Gastroesophageal sphincter (tissue), 4 donors: ENCODE results near the gene THEMIS. TPM values are rescaled to one million over a fixed set of nuclear protein-coding genes. Genes with fewer than 3 reads are reported as not detected.

ENCODE experiments used
- ATAC-seq: fragments of 150-250 bp; one replicate; pipeline ENCODE4 v1.9.1; 2016; ENCODE audit warnings: mild to moderate bottlenecking, moderate library complexity
- H3K27ac ChIP-seq, 4 donors: fragments of 200-600 bp; sonication (generic) in 3 of 4; 1 replicate in 3 of 4; 2 replicates in 1 of 4; pipeline ENCODE4 v1.5.1; 2016 to 2019
- H3K27me3 ChIP-seq: fragments of 200-600 bp; sonication (generic); one replicate; pipeline ENCODE4 v1.5.1; 2019
- H3K36me3 ChIP-seq, 2 donors: fragments of 200-600 bp; sonication (generic); one replicate each; pipeline ENCODE4 v1.5.1; 2019; ENCODE audit warnings: control low read depth in 1 of 2
- H3K4me1 ChIP-seq, 3 donors: fragments of 200-600 bp; sonication (generic); 1 replicate in 2 of 3; 2 replicates in 1 of 3; pipeline ENCODE4 v1.5.1; 2016 to 2019; ENCODE audit warnings: control low read depth in 2 of 3
- H3K4me3 ChIP-seq, 2 donors: fragments of 200-600 bp; sonication (generic); one replicate each; pipeline ENCODE4 v1.5.1; 2019; ENCODE audit warnings: mild to moderate bottlenecking in 1 of 2, moderate library complexity in 1 of 2
- H3K9me3 ChIP-seq, 3 donors: fragments of 200-600 bp; sonication (generic); one replicate each; pipeline ENCODE4 v1.5.1; 2017 to 2019; ENCODE audit warnings: control low read depth in 2 of 3
- CTCF ChIP-seq, 4 experiments: fragments of 200-600 bp in 2 of 4; fragments of 450-650 bp in 2 of 4; sonication (generic) in 1 of 4; IDR thresholded peaks; one replicate each; pipeline ENCODE4 v1.5.1; 2017 to 2019; ENCODE audit warnings: antibody characterized with exemption in 4 of 4, mild to moderate bottlenecking in 2 of 4, moderate library complexity in 2 of 4
- EP300 ChIP-seq: sonication (generic); formaldehyde crosslinking; IDR thresholded peaks from one replicate; pipeline ENCODE4 v1.6.1; 2017; ENCODE audit warnings: antibody characterized with exemption, mild to moderate bottlenecking
- POLR2A ChIP-seq, 2 donors: fragments of 450-650 bp; IDR thresholded peaks; one replicate each; pipeline ENCODE4 v1.6.1; 2017; ENCODE audit warnings: antibody characterized with exemption in 2 of 2, mild to moderate bottlenecking in 2 of 2, moderate library complexity in 1 of 2
- POLR2AphosphoS5 ChIP-seq: sonication (generic); formaldehyde crosslinking; IDR thresholded peaks from one replicate; pipeline ENCODE4 v1.6.1; 2017; ENCODE audit warnings: antibody characterized with exemption
- WGBS, 2 donors: methylation state at CpG; one replicate each; pipeline ENCODE4 v1.1.5; 2018; ENCODE audit warnings: low coverage in 1 of 2; 5-methylcytosine and 5-hydroxymethylcytosine counted together
- total RNA-seq, 4 donors: library from RNA; depleted of rRNA; stranded (reverse); fragments of >200 nt; gene quantifications; one replicate each; pipeline ENCODE4 v1.1.0, GENCODE V29; 2016

The THEMIS gene
- total RNA-seq, 4 donors from 2014 or later, result 0.27 to 1.6 (median 0.69) TPM

- H3K36me3 ChIP-seq, result no peaks in the 10 kb centered on the region
- 56 to 57% methylated on average over 1 of the region's 1 CpG for WGBS, 2 donors
- no peaks in the 10 kb centered on the region for H3K27me3 ChIP-seq
- no peaks in the 10 kb centered on the region for H3K4me1 ChIP-seq
- TF ChIP-seq POLR2A (IDR thresholded peaks at IDR 0.05) (no peak), POLR2AphosphoS5 (no peak), EP300 (no peak), CTCF (IDR thresholded peaks at IDR 0.05) (no peak)
- no peaks in the 10 kb centered on the region for H3K9me3 ChIP-seq
- ATAC-seq, result no peak
- no peak overlapping the region for H3K27ac ChIP-seq
- no peak overlapping the region for H3K4me3 ChIP-seq
Observed at GRCh38 chr6:127794405-127794804, 106.5 kb downstream of the THEMIS start.

- Histone ChIP-seq H3K27ac (no peak overlapping the region), H3K4me3 (no peak overlapping the region), H3K9me3 (no peaks in the 10 kb centered on the region), H3K4me1 (no peaks in the 10 kb centered on the region), H3K36me3 (no peaks in the 10 kb centered on the region), H3K27me3 (no peaks in the 10 kb centered on the region)
- 71 to 82% methylated on average over 1 of the region's 1 CpG for WGBS, 2 donors
- TF ChIP-seq POLR2A (IDR thresholded peaks at IDR 0.05), result no peak
- no peak for TF ChIP-seq POLR2AphosphoS5
- no peak for TF ChIP-seq EP300
- no peak for TF ChIP-seq CTCF (IDR thresholded peaks at IDR 0.05)
- no peak for ATAC-seq
Observed at GRCh38 chr6:127793396-127793795, 107.5 kb downstream of the THEMIS start.

GRCh38 chr6:127792616-127793015 is 108.2 kb downstream of the THEMIS start:
- H3K4me1 ChIP-seq, result no peaks in the 10 kb centered on the region
- 43 to 67% methylated on average over 1 of the region's 1 CpG for WGBS, 2 donors
- no peak overlapping the region for H3K27ac ChIP-seq
- ATAC-seq, result no peak
- no peaks in the 10 kb centered on the region for H3K27me3 ChIP-seq
- no peaks in the 10 kb centered on the region for H3K36me3 ChIP-seq
- TF ChIP-seq POLR2AphosphoS5, result no peak
- TF ChIP-seq EP300, result no peak
- TF ChIP-seq POLR2A (IDR thresholded peaks at IDR 0.05), result no peak
- no peak for TF ChIP-seq CTCF (IDR thresholded peaks at IDR 0.05)
- H3K9me3 ChIP-seq, result no peaks in the 10 kb centered on the region
- H3K4me3 ChIP-seq, result no peak overlapping the region

GRCh38 chr6:127791779-127792528 is 108.9 kb downstream of the THEMIS start:
- Histone ChIP-seq H3K4me3 (no peak overlapping the region), H3K9me3 (no peaks in the 10 kb centered on the region), H3K36me3 (no peaks in the 10 kb centered on the region), H3K4me1 (no peaks in the 10 kb centered on the region), H3K27me3 (no peaks in the 10 kb centered on the region), H3K27ac (no peak overlapping the region)
- WGBS, 2 donors, result 58 to 79% methylated on average over 3 to 7 of the region's 11 CpGs
- no peak for ATAC-seq
- TF ChIP-seq CTCF (IDR thresholded peaks at IDR 0.05), result no peak
- TF ChIP-seq POLR2A (IDR thresholded peaks at IDR 0.05), result no peak
- no peak for TF ChIP-seq EP300
- TF ChIP-seq POLR2AphosphoS5, result no peak

GRCh38 chr6:127790571-127790970 is 110.3 kb downstream of the THEMIS start:
- H3K27ac ChIP-seq, result no peak overlapping the region
- H3K36me3 ChIP-seq, result no peaks in the 10 kb centered on the region
- no peaks in the 10 kb centered on the region for H3K9me3 ChIP-seq
- 98% methylated on average over 4 of the region's 5 CpGs; no CpG with 5 or more reads in 1 of the 2 donors for WGBS, 2 donors
- H3K4me3 ChIP-seq, result no peak overlapping the region
- no peak for TF ChIP-seq CTCF (IDR thresholded peaks at IDR 0.05)
- TF ChIP-seq POLR2A (IDR thresholded peaks at IDR 0.05), result no peak
- no peak for TF ChIP-seq EP300
- no peak for TF ChIP-seq POLR2AphosphoS5
- H3K4me1 ChIP-seq, result no peaks in the 10 kb centered on the region
- ATAC-seq, result no peak
- H3K27me3 ChIP-seq, result no peaks in the 10 kb centered on the region
